ENCODE measurements around the gene CLPSL2.

The CLPSL2 gene

GRCh38 chr6:35795453-35796071 is 19.2 kb downstream of the CLPSL2 start:
- FAIRE-seq = no peak
- no peak for TF ChIP-seq POLR2A (IDR thresholded peaks at IDR 0.05; ENCODE audit: low read depth, low read length)
- no peak for TF ChIP-seq POLR2AphosphoS5 (IDR thresholded peaks at IDR 0.05; ENCODE audit: low read depth, low read length)
- no peak for TF ChIP-seq TAF1 (IDR thresholded peaks at IDR 0.05; ENCODE audit: borderline replicate concordance, low read depth, low read length)
- DNase-seq (ENCODE audit: insufficient read length) = no peak

- DNase-seq (ENCODE audit: insufficient read length) (no peak), FAIRE-seq (no peak)
- TF ChIP-seq TAF1 (IDR thresholded peaks at IDR 0.05; ENCODE audit: borderline replicate concordance, low read depth, low read length) = no peak
- TF ChIP-seq POLR2AphosphoS5 (IDR thresholded peaks at IDR 0.05; ENCODE audit: low read depth, low read length) = no peak
- TF ChIP-seq POLR2A (IDR thresholded peaks at IDR 0.05; ENCODE audit: low read depth, low read length) = no peak
Observed at GRCh38 chr6:35796236-35796635, 19.8 kb downstream of the CLPSL2 start.

GRCh38 chr6:35797837-35798526 is 21.6 kb downstream of the CLPSL2 start:
- TF ChIP-seq TAF1 (IDR thresholded peaks at IDR 0.05; ENCODE audit: borderline replicate concordance, low read depth, low read length) (no peak), POLR2AphosphoS5 (IDR thresholded peaks at IDR 0.05; ENCODE audit: low read depth, low read length) (no peak), POLR2A (IDR thresholded peaks at IDR 0.05; ENCODE audit: low read depth, low read length) (no peak)
- no peak for DNase-seq (ENCODE audit: insufficient read length)
- FAIRE-seq = no peak

GRCh38 chr6:35798706-35799105 is 22.3 kb downstream of the CLPSL2 start:
- no peak for TF ChIP-seq TAF1 (IDR thresholded peaks at IDR 0.05; ENCODE audit: borderline replicate concordance, low read depth, low read length)
- TF ChIP-seq POLR2A (IDR thresholded peaks at IDR 0.05; ENCODE audit: low read depth, low read length) = no peak
- no peak for TF ChIP-seq POLR2AphosphoS5 (IDR thresholded peaks at IDR 0.05; ENCODE audit: low read depth, low read length)
- FAIRE-seq (no peak), DNase-seq (ENCODE audit: insufficient read length) (no peak)

GRCh38 chr6:35801148-35801547 is 24.8 kb downstream of the CLPSL2 start:
- DNase-seq (ENCODE audit: insufficient read length) = no peak
- peak; percentile 27 for FAIRE-seq
- TF ChIP-seq POLR2A (IDR thresholded peaks at IDR 0.05; ENCODE audit: low read depth, low read length) (no peak), POLR2AphosphoS5 (IDR thresholded peaks at IDR 0.05; ENCODE audit: low read depth, low read length) (no peak)

- no peak for TF ChIP-seq POLR2A (IDR thresholded peaks at IDR 0.05; ENCODE audit: low read depth, low read length)
- DNase-seq (ENCODE audit: insufficient read length) (peak; percentile 76), FAIRE-seq (no peak)
Observed at GRCh38 chr6:35804996-35805736, 28.8 kb downstream of the CLPSL2 start, which contains the start of gene LHFPL5. Gene LHFPL5 (plus strand): TSS chr6:35805352. CDS start chr6:35805671, 319 bp downstream.

- TF ChIP-seq POLR2AphosphoS5 (IDR thresholded peaks at IDR 0.05; ENCODE audit: low read depth, low read length) (no peak), POLR2A (IDR thresholded peaks at IDR 0.05; ENCODE audit: low read depth, low read length) (no peak), TAF1 (IDR thresholded peaks at IDR 0.05; ENCODE audit: borderline replicate concordance, low read depth, low read length) (no peak)
- FAIRE-seq (no peak), DNase-seq (ENCODE audit: insufficient read length) (no peak)
Observed at GRCh38 chr6:35808688-35809087, 32.3 kb downstream of the CLPSL2 start.

GRCh38 chr6:35809809-35810208 is 33.4 kb downstream of the CLPSL2 start:
- DNase-seq (ENCODE audit: insufficient read length) (no peak), FAIRE-seq (no peak)
- TF ChIP-seq POLR2A (IDR thresholded peaks at IDR 0.05; ENCODE audit: low read depth, low read length) (no peak), POLR2AphosphoS5 (IDR thresholded peaks at IDR 0.05; ENCODE audit: low read depth, low read length) (no peak), TAF1 (IDR thresholded peaks at IDR 0.05; ENCODE audit: borderline replicate concordance, low read depth, low read length) (no peak)

- DNase-seq (ENCODE audit: insufficient read length) (no peak), FAIRE-seq (no peak)
- TF ChIP-seq POLR2AphosphoS5 (IDR thresholded peaks at IDR 0.05; ENCODE audit: low read depth, low read length) (no peak), TAF1 (IDR thresholded peaks at IDR 0.05; ENCODE audit: borderline replicate concordance, low read depth, low read length) (no peak), POLR2A (IDR thresholded peaks at IDR 0.05; ENCODE audit: low read depth, low read length) (no peak)
Observed at GRCh38 chr6:35810971-35811698, 34.7 kb downstream of the CLPSL2 start.

GRCh38 chr6:35811699-35811995 is 35.2 kb downstream of the CLPSL2 start:
- no peak for DNase-seq (ENCODE audit: insufficient read length)
- FAIRE-seq = no peak
- no peak for TF ChIP-seq POLR2A (IDR thresholded peaks at IDR 0.05; ENCODE audit: low read depth, low read length)
- TF ChIP-seq TAF1 (IDR thresholded peaks at IDR 0.05; ENCODE audit: borderline replicate concordance, low read depth, low read length) = no peak
- TF ChIP-seq POLR2AphosphoS5 (IDR thresholded peaks at IDR 0.05; ENCODE audit: low read depth, low read length) = no peak

- TF ChIP-seq POLR2AphosphoS5 (IDR thresholded peaks at IDR 0.05; ENCODE audit: low read depth, low read length) = no peak
- no peak for TF ChIP-seq POLR2A (IDR thresholded peaks at IDR 0.05; ENCODE audit: low read depth, low read length)
- TF ChIP-seq TAF1 (IDR thresholded peaks at IDR 0.05; ENCODE audit: borderline replicate concordance, low read depth, low read length) = no peak
- FAIRE-seq = no peak
- no peak for DNase-seq (ENCODE audit: insufficient read length)
Observed at GRCh38 chr6:35817515-35817914, 41.1 kb downstream of the CLPSL2 start.

Measured in GM12892 (cell line).